ENCODE data around the gene IL32.
A peak's percentile ranks its signal among the peaks of the same experiment; 100 is the strongest.

Gene IL32

GRCh38 chr16:3112881-3113574 is 47.6 kb downstream of the IL32 start:
- Histone ChIP-seq H3K36me3 (ENCODE audit: control insufficient read depth in 2 of 2, insufficient read depth in 1 of 2, low read length in 2 of 2) (peaks cover 0 to 36% of the 10 kb centered on the region in 2 experiments; a peak in 2 of 3 replicates), H3K4me3 (ENCODE audit: low read depth, low read length) (peak overlapping the region; percentile 74), H3K27ac (ENCODE audit: extremely low read depth, low read depth, low read length) (peak overlapping the region; percentile 81; the same call in 1 of the 2 replicates), H3K4me1 (ENCODE audit: control insufficient read depth, insufficient read depth, low read length) (peaks cover 4% of the 10 kb centered on the region), H3K9me3 (ENCODE audit: control insufficient read depth, insufficient read depth, low read depth, low read length) (no peaks in the 10 kb centered on the region)
- ChIA-PET POLR2A (interaction anchor here (0.6 to 3.8 kb wide), 4 partner anchors 16 to 513 kb away, joined by 3 to 14 read pairs (median 3); no protein-coding TSS in a partner anchor), CTCF (interaction anchor here (0.8 to 3.1 kb wide), 5 partner anchors 16 to 53 kb away, joined by 4 to 14 read pairs (median 5); no protein-coding TSS in a partner anchor)
- TF ChIP-seq ZBTB17 (tag by site-specific recombination; IDR thresholded peaks at IDR 0.05) (peak; percentile 70; the same call in 1 of the 2 replicates), PATZ1 (tag by site-specific recombination; IDR thresholded peaks at IDR 0.05) (peak; percentile 9; the same call in 1 of the 2 replicates), ZNF335 (tag by site-specific recombination; conservative IDR thresholded peaks at IDR 0.05) (peak; percentile 7; the same call in 1 of the 2 replicates), ZNF548 (tag by site-specific recombination; IDR thresholded peaks at IDR 0.05) (no peak), ZNF18 (tag by site-specific recombination; IDR thresholded peaks at IDR 0.05) (no peak), HOXD13 (CRISPR knock-in tag; IDR thresholded peaks at IDR 0.05; ENCODE audit: borderline replicate concordance) (no peak), ZNF16 (tag by site-specific recombination; IDR thresholded peaks at IDR 0.05; ENCODE audit: low read depth) (no peak), ZNF664 (tag by site-specific recombination; IDR thresholded peaks at IDR 0.05) (no peak), ZNF221 (tag by site-specific recombination; IDR thresholded peaks at IDR 0.05; ENCODE audit: borderline replicate concordance) (no peak), RBAK (tag by site-specific recombination; IDR thresholded peaks at IDR 0.05) (no peak), ZNF626 (tag by site-specific recombination; IDR thresholded peaks at IDR 0.05) (no peak), AEBP2 (tag by site-specific recombination; IDR thresholded peaks at IDR 0.05; ENCODE audit: borderline replicate concordance) (no peak), KLF9 (tag by site-specific recombination; IDR thresholded peaks at IDR 0.05; ENCODE audit: low read depth) (no peak), PRDM10 (tag by site-specific recombination; IDR thresholded peaks at IDR 0.05) (peak; percentile 76), ZBTB10 (tag by site-specific recombination; IDR thresholded peaks at IDR 0.05) (no peak), OVOL3 (tag by site-specific recombination; IDR thresholded peaks at IDR 0.05) (no peak), ZNF239 (tag by site-specific recombination; IDR thresholded peaks at IDR 0.05) (no peak), ZBTB7A (tag by site-specific recombination; IDR thresholded peaks at IDR 0.05; ENCODE audit: low read depth) (0 out of 2 replicates have a peak, but pooled peaks have one; percentile 4), ZNF324 (tag by site-specific recombination; IDR thresholded peaks at IDR 0.05) (no peak), PBX3 (CRISPR knock-in tag; IDR thresholded peaks at IDR 0.05) (no peak)

Measured in HEK293 (cell line).